HG03378 (cell line): ENCODE measurements around the gene DHX34.

Experiments
- ATAC-seq: cut with Tn5 transposase; IDR thresholded peaks from one replicate; pipeline ENCODE4 v1.9.1; 2021; ENCODE audit warnings: mild to moderate bottlenecking, moderate library complexity; ENCODE audit not compliant: unreplicated experiment

The DHX34 gene

DNA sequence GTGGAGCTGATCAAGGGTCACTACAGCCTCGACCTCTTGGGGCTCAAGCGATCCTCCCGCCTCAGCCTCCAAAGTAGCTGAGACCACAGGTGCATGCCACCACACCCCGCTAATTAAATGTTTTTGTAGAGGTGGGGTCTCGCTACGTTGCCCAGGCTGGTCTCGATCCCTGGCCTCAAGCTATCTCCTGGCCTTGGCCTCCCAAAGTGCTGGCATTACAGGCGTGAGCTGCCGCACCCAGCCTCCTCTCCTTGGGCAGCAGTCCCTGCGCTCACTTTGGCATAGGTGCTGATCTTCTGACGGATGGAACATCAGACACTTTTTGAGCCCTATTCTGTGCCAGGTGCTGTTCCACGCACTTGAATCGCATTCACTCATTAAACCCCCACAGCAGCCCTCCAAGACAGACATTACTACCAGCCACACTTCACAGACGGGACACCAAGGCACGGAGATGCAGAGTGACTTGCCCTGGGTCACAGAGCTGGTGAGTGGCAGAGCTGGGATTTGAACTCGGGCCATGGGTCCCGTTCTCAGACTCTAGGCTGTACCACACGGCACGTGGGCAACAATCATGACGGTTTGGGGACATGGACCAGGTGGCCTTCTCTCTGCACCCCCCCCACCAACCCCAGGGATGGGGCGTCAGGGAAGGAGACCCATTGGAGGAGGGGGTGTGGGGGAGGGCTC, 67.0 kb downstream of the DHX34 start:
- ATAC-seq: no peak

DNA sequence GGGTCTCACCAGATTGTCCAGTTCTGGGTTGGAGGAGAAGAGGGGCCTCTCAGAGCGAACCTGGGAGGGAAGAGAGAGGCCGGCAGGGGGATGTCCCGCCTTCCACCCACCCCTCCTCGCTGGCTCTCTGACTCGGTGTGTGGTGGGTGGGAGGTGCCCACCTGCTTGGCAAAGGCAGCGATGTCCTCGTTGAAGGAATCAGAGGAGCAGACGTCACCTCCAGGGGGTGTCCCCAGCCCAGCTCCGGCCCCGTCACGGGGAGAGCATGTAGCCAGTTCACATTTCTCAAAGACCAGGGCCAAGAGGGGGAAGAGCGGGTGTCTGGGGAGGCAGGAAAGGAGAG, 67.5 kb downstream of the DHX34 start:
- ATAC-seq: no peak

GRCh38 chr19:47417107-47417745, 68.1 kb downstream of the DHX34 start:
- ATAC-seq: no peak

DNA sequence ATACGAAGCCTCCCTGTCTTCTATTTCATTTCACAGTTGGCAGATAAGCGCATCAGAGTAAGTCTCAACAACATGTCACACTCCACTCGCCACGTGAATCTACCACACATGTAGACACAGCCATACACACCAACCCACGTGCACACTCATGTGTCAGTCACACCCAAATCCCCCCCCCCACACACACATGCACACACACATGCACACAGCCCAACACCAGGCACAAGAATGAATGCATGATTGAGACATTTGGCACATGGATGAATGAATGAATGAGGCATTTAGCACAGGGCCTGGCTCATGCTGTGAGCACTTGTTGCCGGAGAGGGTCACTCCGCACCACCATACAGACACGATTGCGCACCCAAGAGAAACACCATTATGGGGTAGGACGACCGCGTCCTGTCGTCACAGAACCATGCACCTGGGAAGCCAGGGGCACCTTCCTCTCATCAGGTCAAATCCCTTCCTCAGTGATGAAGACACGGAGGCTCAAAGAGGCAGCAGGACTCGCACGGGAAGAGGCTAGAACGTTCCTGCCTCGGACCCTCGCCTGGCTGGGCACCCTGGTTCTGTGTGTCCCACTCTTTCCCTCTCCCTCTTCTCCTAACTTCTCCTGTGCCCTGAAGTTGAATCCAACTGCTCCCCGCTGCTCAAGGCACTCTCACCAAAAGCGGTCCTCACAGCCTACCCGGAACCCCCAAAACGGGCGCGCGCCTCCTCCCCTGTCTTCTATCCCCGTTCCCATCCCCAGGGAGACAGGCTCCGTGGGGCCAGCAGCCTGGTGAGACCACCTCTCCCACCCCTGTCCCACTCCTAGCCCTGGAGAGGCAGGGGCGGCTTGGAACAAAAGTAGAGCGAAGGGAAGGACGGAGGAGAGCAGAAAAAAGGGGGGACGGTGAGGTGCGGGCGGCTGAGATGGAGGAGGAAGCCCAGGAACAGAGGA, 68.9 kb downstream of the DHX34 start:
- ATAC-seq: no peak

GRCh38 chr19:47418692-47419029, 69.5 kb downstream of the DHX34 start:
- ATAC-seq: no peak

- ATAC-seq: no peak
Observed at GRCh38 chr19:47419030-47419783, 70.1 kb downstream of the DHX34 start, which contains the start of gene MEIS3. Gene MEIS3 (minus strand): TSS chr19:47419527. CDS start chr19:47419081, 446 bp downstream.

- ATAC-seq: no peak
Observed at GRCh38 chr19:47419789-47420188, 70.7 kb downstream of the DHX34 start.

DNA sequence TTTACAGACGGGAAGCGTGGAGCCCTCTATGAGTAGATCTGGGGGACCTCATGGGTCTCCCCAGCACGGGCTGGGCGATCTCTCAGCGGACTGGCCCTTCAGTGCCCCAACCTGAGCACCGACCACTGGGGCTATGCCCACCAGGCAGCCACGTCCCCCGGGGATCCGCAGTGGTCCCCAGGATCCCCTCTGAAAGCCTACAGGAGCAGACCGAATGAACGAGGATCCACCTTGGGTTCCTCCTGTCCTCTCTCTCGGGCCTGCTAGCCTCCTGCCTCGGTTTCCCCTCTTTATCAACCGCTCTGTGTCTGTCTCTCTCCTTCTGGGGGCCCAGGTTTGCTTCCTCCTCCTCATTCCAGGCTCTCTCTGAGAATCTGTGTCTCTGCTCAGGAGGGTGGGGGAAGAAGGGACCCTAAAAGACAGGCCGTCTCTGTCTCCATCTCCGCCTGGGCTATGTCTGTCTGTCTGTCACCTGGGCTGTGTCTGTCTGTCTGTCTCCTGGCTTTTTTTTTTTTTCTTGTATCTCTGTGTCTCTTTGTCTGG, 72.2 kb downstream of the DHX34 start:
- ATAC-seq: no peak

- ATAC-seq: no peak
Observed at GRCh38 chr19:47421844-47422395, 72.8 kb downstream of the DHX34 start.

DNA sequence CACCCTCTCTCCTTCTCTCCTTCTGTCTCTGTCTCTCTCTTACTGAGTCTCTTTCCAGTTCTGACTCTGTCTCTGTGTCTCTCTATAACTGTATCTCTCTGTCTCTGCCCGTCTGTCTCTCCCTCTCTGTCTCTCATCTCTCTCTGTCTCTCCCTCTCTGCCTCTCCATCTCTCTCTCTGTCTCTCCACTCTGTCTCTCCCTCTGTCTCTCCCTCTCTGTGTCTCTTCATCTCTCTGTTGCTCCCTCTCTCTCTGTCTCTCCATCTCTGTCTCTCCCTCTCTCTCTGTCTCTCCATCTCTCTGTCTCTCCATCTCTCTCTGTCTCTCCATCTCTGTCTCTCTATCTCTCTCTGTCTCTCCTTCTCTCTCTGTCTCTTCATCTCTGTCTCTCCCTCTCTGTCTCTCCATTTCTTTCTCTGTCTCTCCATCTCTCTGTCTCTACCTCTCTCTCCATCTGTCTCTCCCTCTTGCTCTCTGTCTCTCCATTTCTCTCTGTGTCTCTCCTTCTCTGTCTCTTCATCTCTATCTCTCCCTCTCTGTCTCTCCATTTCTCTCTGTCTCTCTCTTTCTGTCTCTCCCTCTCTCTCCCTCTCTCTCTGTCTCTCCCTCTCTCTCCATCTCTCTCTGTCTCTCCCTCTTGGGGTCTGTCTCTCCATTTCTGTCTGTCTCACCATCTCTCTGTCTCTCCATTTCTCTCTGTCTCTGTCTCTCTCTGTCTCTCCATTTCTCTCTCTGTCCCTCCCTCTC, 73.5 kb downstream of the DHX34 start:
- no peak for ATAC-seq

- ATAC-seq: no peak
Observed at GRCh38 chr19:47423203-47423882, 74.2 kb downstream of the DHX34 start.

DNA sequence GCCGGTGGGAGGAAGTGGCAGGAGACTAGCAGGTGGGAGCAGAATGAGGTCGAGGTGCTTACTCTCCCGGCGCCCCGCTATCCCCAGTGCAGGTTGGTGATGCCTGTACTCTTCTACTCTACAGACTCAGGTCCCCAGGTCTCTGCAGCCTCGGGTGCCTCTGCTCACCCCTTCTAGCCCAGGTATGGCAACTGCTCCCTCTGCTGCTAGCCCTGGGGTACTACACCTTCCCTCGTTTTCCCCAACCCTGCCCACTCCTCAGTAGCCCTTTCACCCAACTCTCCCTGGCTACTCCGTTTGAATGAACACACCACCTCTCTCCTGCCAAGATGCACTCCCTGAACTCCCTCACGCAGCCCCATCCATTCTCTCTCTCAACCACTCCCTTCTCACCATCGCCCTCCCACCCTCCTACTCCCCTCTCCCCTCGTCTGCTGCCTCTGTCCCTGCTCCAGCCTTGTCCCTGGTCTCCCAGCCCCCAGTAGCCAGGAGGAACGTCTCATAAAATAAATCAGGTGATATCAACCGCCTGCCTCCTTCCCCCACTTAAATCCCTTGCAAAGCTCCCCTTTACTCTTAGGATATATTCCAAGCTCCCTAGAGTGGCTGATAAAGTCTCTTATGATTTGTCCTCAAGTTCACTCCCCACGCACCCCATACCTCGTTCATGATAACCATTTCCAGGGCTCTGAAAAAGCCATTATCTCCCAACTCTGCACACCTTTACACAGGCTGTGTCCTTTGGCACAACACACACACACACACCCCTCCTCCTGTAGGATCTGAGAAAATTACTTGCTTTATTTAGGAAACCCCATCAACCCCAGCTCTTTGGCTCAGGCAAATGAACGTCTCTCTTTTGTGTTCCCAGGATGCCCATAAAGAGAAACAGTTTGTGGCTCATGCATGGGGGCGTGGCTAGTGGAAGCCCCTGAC, 78.4 kb downstream of the DHX34 start:
- no peak for ATAC-seq

GRCh38 chr19:47428177-47428894, 79.2 kb downstream of the DHX34 start:
- ATAC-seq: no peak

DNA sequence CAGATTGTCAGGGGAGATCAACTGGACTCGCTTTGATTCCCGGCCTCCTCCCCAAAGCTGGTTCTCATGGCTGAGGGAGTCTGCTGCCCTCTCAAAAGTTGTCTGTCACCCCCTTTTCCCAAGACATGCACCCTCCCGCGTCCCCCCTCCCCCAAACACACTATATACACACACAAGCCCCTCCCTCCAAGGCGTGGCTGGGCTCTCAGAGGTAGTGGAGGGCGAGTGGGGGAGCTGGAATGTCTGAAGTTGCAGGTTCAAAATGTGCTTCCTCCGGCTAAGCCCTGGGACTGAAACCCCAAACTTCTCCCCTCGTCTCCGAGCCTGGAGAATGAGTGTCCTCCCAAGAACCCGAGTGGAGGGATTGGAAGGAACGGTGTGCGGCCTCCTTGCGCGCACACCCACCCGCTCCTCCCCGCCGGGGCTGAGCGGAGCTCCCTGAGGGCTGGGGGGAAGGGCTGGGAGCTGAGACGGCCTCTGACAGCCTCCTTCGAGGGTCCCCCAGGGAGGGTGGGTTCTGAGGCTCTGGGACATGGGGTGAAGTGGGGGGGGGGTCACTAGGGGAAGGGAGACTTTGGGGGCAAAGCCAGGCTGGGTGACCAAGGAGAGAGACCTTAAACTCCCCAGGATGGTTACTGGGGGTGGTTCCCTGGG, 80.2 kb downstream of the DHX34 start:
- ATAC-seq: no peak

GRCh38 chr19:47430041-47430802, 81.1 kb downstream of the DHX34 start:
- no peak for ATAC-seq

DNA sequence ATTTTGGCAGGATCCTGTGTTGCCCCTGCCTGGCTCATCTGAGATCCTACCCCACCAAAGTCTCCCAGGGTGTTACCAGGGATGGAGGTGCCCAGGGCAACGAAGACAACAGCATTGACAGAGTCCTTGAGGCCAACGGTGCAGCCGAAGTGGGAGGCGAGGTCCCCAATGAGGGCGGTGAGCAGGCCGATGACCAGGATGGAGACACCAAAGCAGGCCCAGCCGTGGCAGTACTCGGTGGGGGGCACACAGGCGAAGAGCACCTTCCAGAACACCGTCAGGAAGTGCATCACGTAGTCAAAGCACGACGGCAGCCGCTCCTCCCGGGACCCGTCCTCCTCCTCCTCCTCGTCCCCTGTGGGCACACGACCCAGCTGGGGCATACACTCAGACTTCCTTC, 83.0 kb downstream of the DHX34 start:
- ATAC-seq: no peak
